ENCODE results near the gene CFTR.

The CFTR gene

DNA sequence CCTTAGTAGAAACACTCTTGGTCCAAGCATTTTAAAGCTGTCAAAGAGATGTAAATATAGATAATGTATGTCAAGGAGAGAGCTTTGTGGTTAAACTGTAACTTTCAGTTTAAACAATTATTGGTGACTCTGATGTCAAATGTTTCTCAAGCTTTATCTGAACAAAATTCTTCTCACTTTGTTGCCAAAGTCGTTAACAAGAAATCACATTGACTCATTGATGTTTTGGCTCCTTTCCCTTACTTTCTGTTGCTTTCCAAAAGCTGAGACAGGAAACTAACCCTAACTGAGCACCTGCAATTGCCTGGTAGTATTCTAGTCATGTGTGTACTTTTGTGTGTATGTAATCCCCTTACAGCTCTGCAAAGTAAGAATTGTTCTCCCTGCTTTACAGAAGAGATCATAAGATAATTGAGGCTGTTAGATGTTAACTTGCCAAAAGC lies 108.5 kb downstream of the CFTR start:
- no peak for DNase-seq (ENCODE audit: low spot score)

DNA sequence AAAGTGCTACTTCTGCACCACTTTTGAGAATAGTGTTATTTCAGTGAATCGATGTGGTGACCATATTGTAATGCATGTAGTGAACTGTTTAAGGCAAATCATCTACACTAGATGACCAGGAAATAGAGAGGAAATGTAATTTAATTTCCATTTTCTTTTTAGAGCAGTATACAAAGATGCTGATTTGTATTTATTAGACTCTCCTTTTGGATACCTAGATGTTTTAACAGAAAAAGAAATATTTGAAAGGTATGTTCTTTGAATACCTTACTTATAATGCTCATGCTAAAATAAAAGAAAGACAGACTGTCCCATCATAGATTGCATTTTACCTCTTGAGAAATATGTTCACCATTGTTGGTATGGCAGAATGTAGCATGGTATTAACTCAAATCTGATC lies 110.4 kb downstream of the CFTR start:
- DNase-seq (ENCODE audit: low spot score), result no peak

DNA sequence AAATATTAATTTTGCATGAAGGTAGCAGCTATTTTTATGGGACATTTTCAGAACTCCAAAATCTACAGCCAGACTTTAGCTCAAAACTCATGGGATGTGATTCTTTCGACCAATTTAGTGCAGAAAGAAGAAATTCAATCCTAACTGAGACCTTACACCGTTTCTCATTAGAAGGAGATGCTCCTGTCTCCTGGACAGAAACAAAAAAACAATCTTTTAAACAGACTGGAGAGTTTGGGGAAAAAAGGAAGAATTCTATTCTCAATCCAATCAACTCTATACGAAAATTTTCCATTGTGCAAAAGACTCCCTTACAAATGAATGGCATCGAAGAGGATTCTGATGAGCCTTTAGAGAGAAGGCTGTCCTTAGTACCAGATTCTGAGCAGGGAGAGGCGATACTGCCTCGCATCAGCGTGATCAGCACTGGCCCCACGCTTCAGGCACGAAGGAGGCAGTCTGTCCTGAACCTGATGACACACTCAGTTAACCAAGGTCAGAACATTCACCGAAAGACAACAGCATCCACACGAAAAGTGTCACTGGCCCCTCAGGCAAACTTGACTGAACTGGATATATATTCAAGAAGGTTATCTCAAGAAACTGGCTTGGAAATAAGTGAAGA lies 112.3 kb downstream of the CFTR start:
- no peak for DNase-seq (ENCODE audit: low spot score)

DNA sequence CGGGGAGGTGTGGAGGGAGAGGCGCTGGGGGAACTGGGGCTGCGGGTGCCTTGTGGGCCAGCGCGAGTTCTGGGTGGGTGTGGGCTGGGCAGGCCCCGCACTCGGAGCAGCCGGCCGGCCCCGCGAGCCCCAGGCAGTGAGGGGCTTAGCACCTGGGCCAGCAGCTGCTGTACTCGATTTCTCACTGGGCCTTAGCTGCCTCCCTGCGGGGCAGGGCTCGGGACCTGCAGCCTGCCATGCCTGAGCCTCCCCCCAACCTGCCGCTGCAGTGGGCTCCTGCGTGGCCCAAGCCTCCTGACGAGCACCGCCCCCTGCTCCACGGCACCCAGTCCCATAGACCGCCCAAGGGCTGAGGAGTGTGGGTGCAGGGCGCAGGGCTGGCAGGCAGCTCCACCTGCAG lies 116.3 kb downstream of the CFTR start:
- no peak for DNase-seq (ENCODE audit: low spot score)

DNA sequence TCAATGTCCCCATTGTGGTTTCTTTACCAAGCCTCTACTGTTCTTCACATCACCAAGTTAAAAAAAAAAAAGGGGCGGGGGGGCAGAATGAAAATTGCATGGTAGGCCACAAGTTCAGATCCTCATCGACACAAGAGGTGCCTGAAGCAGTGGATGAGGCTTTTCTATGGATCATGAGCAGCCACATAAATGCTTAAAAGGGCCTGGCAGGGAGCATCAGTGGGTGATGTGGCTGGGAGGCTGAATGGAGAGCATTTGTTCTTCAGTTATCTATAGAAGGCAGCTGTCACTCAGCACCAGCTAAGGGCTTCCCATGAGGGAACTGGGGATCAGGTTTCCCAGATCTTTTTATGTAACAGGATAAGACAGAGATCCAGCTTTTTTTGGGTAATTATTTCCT lies 117.9 kb downstream of the CFTR start:
- DNase-seq (ENCODE audit: low spot score), result no peak

DNA sequence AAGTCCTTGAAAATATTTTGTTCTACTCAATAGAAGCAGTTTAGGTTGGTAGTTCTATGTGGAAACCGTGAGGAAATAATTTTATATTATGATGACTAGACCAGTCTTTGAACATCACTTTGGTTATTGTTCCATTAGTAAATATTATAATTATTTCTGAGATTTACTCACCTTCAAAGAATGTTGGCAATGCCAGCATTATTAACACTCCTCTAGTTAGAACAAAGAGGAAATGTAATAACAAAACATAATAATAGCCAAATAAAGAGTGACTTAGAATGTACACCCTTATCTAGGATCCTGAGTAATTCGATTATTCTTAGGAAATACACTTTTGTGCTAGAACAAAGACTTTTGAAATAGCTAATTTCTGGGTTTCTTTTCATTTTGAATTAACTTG lies 121.1 kb downstream of the CFTR start:
- no peak for DNase-seq (ENCODE audit: low spot score)

DNA sequence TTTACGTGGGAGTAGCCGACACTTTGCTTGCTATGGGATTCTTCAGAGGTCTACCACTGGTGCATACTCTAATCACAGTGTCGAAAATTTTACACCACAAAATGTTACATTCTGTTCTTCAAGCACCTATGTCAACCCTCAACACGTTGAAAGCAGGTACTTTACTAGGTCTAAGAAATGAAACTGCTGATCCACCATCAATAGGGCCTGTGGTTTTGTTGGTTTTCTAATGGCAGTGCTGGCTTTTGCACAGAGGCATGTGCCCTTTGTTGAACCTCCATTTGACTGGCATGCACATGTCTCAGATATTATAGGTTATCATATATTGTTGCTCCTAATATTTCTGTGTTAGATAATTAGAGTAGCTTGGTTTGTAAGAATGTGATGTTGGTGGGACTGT lies 123.8 kb downstream of the CFTR start:
- no peak for DNase-seq (ENCODE audit: low spot score)

DNA sequence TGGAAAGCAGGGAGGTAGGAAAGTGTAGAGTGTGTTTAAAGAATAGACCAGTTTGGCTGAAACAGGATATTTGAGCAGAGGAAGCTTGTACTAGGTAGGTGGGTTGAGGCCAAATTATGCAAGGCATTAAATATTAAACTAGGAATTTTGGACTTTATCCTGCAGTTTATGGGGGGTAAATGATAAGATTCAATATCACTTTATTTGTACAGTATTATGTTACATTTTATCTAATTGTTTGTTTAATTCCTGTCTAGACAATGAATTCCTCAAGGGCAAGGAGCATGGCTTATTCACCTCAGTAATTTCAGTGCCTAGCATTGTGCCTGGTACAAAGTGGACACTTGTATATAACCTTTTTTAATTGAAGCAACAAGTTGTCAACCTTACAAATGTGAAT lies 125.9 kb downstream of the CFTR start:
- no peak for DNase-seq (ENCODE audit: low spot score)

DNA sequence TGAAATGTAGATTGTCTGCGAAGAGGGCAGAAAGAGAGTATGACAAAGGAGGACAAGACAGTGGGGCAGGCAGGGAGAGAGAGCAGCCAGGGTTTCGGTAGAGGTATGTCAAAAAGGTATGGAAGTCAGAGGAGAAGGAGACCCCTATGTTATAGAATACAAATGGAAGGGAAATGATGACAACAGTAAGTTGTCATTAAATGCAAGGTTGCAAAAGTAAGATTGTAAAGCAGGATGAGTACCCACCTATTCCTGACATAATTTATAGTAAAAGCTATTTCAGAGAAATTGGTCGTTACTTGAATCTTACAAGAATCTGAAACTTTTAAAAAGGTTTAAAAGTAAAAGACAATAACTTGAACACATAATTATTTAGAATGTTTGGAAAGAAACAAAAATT lies 126.3 kb downstream of the CFTR start:
- DNase-seq (ENCODE audit: low spot score), result no peak

DNA sequence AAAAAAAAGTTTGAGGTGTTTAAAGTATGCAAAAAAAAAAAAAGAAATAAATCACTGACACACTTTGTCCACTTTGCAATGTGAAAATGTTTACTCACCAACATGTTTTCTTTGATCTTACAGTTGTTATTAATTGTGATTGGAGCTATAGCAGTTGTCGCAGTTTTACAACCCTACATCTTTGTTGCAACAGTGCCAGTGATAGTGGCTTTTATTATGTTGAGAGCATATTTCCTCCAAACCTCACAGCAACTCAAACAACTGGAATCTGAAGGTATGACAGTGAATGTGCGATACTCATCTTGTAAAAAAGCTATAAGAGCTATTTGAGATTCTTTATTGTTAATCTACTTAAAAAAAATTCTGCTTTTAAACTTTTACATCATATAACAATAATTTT lies 130.6 kb downstream of the CFTR start:
- no peak for DNase-seq (ENCODE audit: low spot score)

DNA sequence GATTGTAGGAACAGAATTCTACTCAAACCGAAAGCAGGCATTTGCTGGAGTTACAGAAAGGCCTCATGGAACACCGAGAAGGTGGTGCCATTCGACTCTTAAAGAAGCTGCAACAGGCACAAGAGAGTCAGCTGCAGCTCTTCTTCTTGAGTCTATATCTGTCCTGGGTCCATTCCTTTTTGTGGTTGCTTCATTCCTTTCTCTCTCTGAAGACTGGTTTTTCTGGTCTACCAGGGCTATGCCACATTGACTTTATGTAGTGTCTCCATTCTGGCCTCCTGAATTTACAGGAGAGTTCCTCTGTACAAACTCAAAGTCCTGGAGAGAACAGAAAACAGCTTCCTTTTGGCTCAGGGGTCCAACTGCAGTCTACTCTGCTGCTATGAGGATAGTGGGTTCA lies 132.8 kb downstream of the CFTR start:
- no peak for DNase-seq (ENCODE audit: low spot score)

DNA sequence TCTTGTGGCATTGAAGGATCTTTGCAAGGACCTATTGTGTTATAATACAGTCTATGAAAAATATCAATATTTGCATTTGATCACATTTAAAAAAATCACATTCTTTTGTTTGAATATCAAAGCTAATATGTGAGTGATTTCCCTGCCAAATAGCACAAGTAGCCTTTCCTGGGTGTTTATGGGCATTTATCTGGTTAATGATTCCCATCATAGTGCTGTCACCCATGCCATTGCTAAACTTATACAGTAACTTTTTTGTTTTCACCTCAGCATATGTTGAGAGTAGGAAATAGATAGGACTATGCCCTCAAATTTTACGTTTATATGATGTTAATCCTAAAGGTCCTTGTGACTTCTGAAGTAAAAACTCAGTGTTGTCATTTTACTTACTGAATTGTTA lies 136.9 kb downstream of the CFTR start:
- DNase-seq (ENCODE audit: low spot score), result no peak

DNA sequence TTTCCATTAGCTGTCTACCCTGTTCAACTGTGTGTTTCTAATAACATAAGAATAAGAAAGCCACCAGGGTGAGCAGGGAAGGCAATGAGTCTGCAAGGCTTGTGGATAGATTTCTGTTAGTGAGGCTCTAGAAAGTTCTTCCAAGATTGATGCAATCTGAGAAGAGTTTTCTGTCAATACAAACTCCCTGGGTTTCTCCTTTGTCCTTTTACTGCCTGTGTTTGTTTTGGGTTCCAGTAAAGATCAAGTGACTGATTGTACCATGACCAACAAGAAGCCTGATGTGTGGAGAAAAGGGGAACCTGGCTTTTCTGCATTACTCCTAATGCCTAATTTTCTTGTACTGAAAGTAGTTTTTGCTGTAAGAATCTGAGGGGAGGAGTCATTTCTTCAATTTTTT lies 139.9 kb downstream of the CFTR start:
- DNase-seq (ENCODE audit: low spot score), result no peak

DNA sequence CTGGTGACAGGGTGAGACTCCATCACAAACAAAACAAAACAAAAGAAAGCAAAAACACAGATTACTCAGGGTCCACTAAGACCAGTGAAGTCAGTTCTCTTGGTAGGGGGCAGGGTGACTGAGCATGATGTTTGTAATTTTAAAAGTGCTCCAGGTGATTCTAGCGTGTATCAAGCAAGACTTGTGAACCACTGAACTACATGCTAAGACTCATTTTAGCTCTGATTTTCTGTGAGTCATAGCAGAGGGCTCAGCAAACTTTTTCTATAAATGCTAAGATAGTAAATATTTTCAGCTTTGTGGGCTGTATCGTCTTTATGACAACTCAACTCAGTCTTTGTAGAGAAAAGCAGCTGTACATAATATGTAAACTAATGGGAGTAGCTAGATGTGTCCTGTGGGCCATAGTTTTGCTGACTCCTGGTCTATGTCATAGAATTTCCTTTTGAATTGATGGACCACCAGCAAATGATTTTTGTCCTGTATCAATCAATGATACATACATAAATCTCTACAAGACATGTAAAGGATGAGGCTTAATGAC lies 141.3 kb downstream of the CFTR start:
- no peak for DNase-seq (ENCODE audit: low spot score)

DNA sequence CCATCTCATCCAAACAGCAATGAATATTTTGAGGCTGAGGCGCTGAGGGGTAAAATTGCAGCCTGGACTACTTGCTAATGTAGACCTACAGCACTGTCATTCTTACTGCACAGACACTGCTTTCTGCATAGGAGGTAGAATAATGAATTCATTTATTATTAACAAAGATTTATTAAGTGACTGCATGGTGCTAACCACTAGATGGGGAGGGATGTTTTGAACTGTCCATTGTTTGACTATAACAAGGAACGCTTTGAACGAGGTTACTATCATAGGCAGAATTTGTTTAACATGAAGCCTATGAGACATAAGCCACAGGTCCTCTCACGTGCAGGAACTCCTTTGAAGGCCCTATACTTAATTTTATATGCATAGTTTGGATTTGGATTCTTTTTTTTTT lies 143.8 kb downstream of the CFTR start:
- DNase-seq (ENCODE audit: low spot score), result no peak

DNA sequence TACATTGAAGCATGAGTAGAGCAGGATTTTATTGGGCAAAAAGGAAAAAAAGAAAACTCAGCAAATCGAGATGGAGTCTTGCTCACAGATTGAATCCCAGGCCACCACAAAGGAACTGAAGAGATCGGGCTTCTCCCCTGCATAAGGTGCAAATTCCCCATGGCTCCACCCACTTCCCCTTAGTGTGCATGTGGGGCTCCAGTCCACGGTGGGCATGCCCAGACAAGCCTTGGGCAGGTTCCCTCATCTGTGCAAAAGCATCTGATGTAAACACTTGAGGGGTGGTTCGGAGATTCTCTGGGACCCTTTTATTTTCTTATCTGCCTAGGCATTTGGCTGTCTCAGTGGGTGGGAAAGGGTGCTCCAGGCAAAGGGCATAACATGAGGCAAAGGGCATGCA lies 150.7 kb downstream of the CFTR start:
- no peak for DNase-seq (ENCODE audit: low spot score)

DNA sequence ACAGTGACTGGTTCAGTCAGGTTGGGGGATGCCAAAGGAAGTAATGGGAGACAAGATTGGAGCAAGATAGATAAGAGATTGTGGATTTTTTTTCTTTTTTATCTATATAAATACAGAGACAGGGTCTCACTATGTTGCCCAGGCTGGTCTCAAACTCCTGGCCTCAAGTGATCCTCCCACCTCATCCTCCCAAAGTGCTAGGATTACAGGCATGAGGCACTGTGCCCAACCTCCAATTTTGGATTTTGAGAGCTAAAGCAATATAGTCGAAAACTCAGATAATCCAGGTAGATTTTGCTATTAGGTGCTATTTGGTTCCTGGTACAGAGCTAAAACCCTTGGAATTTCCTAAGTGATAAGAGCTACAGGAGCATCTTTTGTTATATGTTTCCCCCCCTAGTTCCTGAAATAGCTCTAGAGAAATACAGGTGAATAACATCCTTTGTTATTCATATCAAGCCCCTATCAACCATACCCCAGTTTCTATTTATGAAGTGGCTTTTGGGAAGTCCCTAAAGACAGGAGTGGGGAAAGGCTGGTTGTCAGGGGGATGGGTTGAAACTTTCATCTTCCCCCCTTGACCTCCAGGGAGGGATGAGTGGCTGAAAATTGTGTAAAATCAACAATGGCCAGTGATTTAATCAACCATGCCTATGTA lies 151.2 kb downstream of the CFTR start:
- no peak for DNase-seq (ENCODE audit: low spot score)

DNA sequence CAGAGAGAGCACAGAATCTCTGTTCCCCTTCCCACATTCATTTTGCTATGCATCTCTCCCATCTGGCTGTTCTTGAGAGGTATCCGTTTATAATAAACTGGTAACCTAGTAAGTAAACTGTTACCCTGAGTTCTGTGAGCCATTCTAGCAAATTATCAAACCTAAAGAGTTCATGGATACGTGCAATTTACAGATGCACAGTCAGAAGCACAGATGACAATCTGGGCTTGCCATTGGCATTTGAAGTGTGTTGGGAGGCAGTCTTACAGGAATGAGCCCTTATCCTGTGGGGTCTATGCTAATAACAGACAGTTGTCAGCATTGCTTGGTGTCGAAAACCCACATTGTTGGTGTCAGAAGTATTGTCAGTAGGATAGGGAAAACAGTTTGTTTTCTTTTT lies 151.8 kb downstream of the CFTR start:
- no peak for DNase-seq (ENCODE audit: low spot score)

DNA sequence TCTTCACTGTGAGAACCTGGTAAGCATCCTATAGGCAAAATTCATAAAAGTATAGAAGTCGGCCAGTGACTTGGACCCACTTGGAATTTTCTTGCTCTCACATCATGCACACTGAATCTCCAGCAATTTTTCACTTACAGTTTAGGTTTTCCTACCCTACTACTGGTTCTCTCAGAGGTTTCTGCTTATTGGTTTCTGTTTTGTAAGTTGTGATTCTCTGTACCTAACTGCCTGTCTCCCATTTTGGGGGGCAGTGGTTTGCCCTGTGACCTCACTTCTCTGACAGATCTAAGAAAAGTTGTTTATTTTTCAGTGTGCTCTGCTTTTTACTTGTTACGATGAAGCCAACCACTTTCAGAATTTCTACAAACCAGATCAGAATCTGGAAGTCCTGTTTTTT lies 158.1 kb downstream of the CFTR start:
- DNase-seq (ENCODE audit: low spot score), result no peak

DNA sequence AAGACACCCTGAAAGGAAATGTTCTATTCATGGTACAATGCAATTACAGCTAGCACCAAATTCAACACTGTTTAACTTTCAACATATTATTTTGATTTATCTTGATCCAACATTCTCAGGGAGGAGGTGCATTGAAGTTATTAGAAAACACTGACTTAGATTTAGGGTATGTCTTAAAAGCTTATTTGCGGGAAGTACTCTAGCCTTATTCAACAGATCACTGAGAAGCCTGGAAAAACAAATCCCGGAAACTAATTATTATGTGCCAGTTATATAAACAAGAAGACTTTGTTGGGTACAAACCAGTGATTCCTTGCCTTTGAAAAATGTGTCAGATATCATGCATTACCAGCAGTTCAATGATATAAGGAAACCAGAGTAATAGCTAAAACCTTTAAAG lies 160.1 kb downstream of the CFTR start:
- no peak for DNase-seq (ENCODE audit: low spot score)

DNA sequence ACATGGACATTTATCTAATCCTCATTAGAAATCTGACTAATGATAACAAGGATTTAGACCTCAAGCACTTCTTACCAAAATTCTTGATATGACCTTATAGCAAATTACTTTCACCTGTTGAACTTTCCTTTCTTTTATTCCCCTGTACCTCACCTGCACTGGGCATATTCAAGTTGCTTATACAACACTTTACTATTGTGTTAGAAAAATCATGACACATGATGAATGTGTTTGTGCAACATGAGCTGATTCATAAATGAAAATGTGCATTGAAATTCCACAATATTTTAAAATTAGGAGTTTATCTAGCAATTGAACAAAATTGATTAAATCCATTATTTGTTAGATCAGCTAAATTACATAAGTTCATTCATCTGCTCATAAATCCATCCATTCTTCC lies 160.6 kb downstream of the CFTR start:
- no peak for DNase-seq (ENCODE audit: low spot score)

DNA sequence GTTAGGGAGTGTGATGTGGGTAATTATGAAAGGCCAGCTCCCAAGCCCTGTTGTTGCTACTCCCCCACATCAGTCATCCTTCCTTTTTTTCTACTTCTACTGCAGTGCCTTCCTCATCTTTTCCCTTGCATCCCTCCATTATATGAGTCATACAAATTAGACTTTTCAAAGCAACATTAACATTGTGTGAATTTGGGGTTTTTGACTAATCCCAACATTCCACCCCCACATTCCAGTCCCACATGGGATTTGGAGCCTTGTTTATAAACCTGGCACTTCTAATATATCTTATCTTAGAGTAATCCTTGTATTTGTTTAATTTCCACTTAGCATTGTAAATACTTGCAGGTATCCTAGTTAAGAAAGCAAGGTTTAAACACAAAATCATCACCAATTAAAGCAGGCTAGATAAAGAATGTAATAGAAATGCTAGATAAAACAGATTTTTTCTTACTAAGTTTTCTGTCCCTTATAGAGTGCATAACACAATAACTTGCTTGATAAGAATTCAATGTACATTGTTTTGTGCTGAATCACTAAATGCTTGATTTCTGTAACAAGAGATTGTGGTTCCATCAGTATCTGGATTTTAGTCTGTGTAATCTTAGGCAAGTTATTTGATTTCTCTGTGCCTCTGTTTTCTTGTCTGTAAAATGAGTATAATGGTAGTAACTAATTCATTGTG lies 165.8 kb downstream of the CFTR start:
- DNase-seq (ENCODE audit: low spot score), result no peak

DNA sequence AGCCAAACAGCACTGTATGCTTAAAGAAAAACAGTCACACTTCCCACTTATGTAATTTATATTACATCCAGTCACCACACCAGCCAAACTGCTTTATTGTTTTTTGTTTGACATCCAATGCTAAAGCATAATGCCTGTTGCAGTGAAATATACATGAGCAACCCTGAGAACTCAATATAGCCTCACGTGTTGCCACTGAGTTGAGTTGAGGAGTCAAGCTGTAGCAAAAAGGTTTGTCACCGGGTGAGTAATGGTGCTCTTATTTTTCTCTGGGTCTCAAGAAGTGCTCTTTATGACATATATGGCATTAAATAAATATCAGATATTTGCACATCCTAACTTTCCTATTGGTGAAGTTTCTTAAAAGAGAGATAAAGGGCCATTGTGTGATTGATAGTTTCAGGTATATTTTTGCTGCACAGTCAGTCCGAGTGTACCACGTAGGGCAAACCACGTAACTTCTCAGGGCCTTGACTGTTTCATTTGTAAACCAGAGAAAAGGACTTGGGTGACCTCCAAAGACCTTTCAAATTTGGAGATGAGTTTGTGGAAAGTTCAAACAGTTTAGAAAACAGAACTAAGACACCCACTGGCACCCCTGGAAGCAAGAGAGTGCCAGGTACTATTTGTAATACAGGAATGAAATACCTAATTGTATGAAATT lies 168.5 kb downstream of the CFTR start:
- no peak for DNase-seq (ENCODE audit: low spot score)
